Suprapubic skin (tissue), 4 donors: Measurements from ENCODE around the gene TMEM59L.

Experiments used
- CTCF ChIP-seq, 2 donors: fragments of 200-600 bp in 1 of 2; fragments of 450-650 bp in 1 of 2; sonication (generic) in 1 of 2; IDR thresholded peaks; one replicate each; pipeline ENCODE4 v1.5.1; 2016 to 2019; ENCODE audit warnings: antibody characterized with exemption in 2 of 2, mild to moderate bottlenecking in 1 of 2, moderate library complexity in 1 of 2
- POLR2A ChIP-seq, 2 donors: fragments of 450-650 bp; IDR thresholded peaks; one replicate each; pipeline ENCODE4 v1.6.1; 2017; ENCODE audit warnings: antibody characterized with exemption in 2 of 2, mild to moderate bottlenecking in 2 of 2, moderate library complexity in 2 of 2
- POLR2AphosphoS5 ChIP-seq, 3 donors: sonication (generic); formaldehyde crosslinking; IDR thresholded peaks; one replicate each; pipeline ENCODE4 v1.6.1; 2017; ENCODE audit warnings: antibody characterized with exemption in 3 of 3

- TF ChIP-seq CTCF (IDR thresholded peaks at IDR 0.05) (no peak), POLR2A (IDR thresholded peaks at IDR 0.05) (no peak), POLR2AphosphoS5 (IDR thresholded peaks at IDR 0.05) (no peak)
Observed at GRCh38 chr19:18662972-18663732, 50.5 kb downstream of the TMEM59L start.
